H1 (cell line): ENCODE results near the gene ASTN2.

Source experiments
- CBX5 ChIP-seq: fragments of 300-800, 300-1000 bp; sonication (generic); IDR thresholded peaks from 2 replicates; pipeline ENCODE4 v1.7.1; 2016; ENCODE audit warnings: antibody characterized with exemption, low read length, low read depth
- CEBPB ChIP-seq: IDR thresholded peaks from 2 replicates; pipeline ENCODE4 v1.6.1; 2012; ENCODE audit warnings: low read depth, low read length
- CTBP2 ChIP-seq: IDR thresholded peaks from 2 replicates; pipeline ENCODE4 v1.7.0; 2011; ENCODE audit warnings: borderline replicate concordance, mild to moderate bottlenecking, moderate library complexity, mixed read lengths, low read length; ENCODE audit not compliant: insufficient read depth, insufficient read length
- CTCF ChIP-seq, 3 experiments: IDR thresholded peaks; 1 replicate in 2 of 3; 2 replicates in 1 of 3; pipeline versions ENCODE4 v1.5.1 to v1.6.1; 2011; ENCODE audit warnings: low read length in 3 of 3, mild to moderate bottlenecking in 3 of 3, inconsistent platforms in 2 of 3, low read depth in 1 of 3, moderate library complexity in 1 of 3; ENCODE audit not compliant: insufficient read depth in 1 of 3; ENCODE audit errors: control extremely low read depth in 1 of 3
- EP300 ChIP-seq, 2 experiments: IDR thresholded peaks; 1 replicate in 1 of 2; 2 replicates in 1 of 2; pipeline ENCODE4 v1.6.1; 2011 to 2012; ENCODE audit warnings: low read depth in 2 of 2, low read length in 2 of 2, mild to moderate bottlenecking in 2 of 2, borderline replicate concordance in 1 of 2, inconsistent platforms in 1 of 2, moderate library complexity in 1 of 2
- EZH2 ChIP-seq: fragments of 200-600 bp; sonication (generic); IDR thresholded peaks from 2 replicates; pipeline ENCODE4 v1.7.1; 2012; ENCODE audit warnings: low read depth, mild to moderate bottlenecking, moderate library complexity, low read length, inconsistent platforms; ENCODE audit not compliant: severe bottlenecking
- FOSL1 ChIP-seq: IDR thresholded peaks from 2 replicates; pipeline ENCODE4 v1.6.1; 2011; ENCODE audit warnings: mild to moderate bottlenecking, low read depth, low read length, moderate library complexity; ENCODE audit not compliant: insufficient read depth
- GABPA ChIP-seq: IDR thresholded peaks from 2 replicates; pipeline ENCODE4 v1.6.1; 2011; ENCODE audit warnings: mild to moderate bottlenecking, low read length, moderate library complexity, borderline replicate concordance; ENCODE audit not compliant: insufficient read depth
- HDAC6 ChIP-seq: IDR thresholded peaks from one replicate; pipeline ENCODE4 v1.7.1; 2012; ENCODE audit warnings: low read depth, mild to moderate bottlenecking, inconsistent platforms, low read length, moderate library complexity
- JUN ChIP-seq: IDR thresholded peaks from 2 replicates; pipeline ENCODE4 v1.6.1; 2011; ENCODE audit warnings: low read depth, mild to moderate bottlenecking, improper control_type of control experiment, low read length
- MAX ChIP-seq: IDR thresholded peaks from 2 replicates; pipeline ENCODE4 v1.6.1; 2012; ENCODE audit warnings: inconsistent platforms
- POLR2A ChIP-seq, 2 experiments: IDR thresholded peaks; 1 replicate in 1 of 2; 2 replicates in 1 of 2; pipeline ENCODE4 v1.6.1; 2011; ENCODE audit warnings: low read depth in 2 of 2, low read length in 2 of 2, mild to moderate bottlenecking in 2 of 2; ENCODE audit errors: control extremely low read depth in 1 of 2
- SP2 ChIP-seq: IDR thresholded peaks from 2 replicates; pipeline ENCODE4 v1.6.1; 2012; ENCODE audit warnings: mild to moderate bottlenecking, low read length, inconsistent platforms
- TAF1 ChIP-seq: IDR thresholded peaks from 2 replicates; pipeline ENCODE4 v1.6.1; 2011; ENCODE audit warnings: mild to moderate bottlenecking, low read depth, low read length

DNA sequence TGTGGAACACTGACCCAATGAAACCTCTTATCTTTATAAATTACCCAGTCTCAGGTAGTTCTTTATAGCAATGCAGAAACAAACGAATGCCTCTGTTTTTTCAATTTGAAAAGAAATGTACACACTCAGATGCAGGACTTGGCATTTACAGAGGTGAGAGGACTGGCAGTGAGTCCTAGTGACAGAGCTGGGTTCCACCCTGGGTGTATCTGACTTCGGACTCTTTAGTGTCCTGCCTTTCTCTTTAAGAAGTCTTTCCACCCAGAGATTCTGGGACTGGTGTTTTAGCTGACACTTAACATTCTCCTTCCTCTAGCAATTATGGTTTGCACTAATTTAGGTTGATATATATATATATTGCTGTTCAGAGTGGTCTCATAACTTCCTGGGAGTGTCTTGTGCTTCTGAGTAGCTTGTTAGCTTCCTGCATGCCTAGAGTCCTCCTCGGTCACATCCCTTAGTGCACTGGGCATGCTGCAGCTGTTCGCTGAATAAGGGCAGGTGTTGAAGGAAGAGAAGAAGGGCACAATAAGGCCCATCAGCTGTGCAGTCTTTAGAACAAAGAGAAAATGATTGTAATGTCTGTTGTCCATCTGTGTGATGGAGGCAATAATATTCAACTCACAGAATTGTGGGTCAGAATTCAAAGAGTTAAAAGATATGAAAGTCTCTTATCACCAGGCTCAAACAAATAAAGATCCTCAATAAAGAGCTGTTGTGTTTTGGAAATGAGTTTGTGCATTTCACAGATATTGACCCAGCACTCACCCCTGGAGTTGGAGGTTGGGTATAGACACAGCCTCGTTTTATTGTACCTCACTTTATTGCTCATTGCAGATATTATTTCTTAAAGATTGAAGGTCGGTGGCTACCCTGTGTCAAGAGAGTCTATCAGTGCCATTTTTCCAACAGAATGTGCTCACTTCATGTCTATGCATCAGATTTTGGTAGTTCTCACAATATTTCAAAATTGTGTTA, 540.6 kb downstream of the ASTN2 start:
- TF ChIP-seq CTCF (IDR thresholded peaks at IDR 0.05; ENCODE audit: control extremely low read depth in 1 of 3, insufficient read depth in 1 of 3, low read depth in 1 of 3, low read length in 3 of 3) (no peak), MAX (no peak), POLR2A (IDR thresholded peaks at IDR 0.05; ENCODE audit: control extremely low read depth in 1 of 2, low read depth in 2 of 2, low read length in 2 of 2) (no peak), TAF1 (no peak), JUN (no peak), EP300 (IDR thresholded peaks at IDR 0.05; ENCODE audit: borderline replicate concordance in 1 of 2, low read depth in 2 of 2, low read length in 2 of 2) (no peak), CTBP2 (no peak), EZH2 (no peak), CEBPB (no peak), FOSL1 (no peak), CBX5 (no peak), SP2 (no peak), GABPA (no peak), HDAC6 (no peak)
